Kidney glomerular epithelial cell (primary cell): ENCODE measurements around the gene TRERF1.
"Not testable (repeated sequence)": the region's sequence is repeated elsewhere in the genome, so short reads cannot be mapped to it uniquely, and the experiment has no call there.

Experiments used
- DNase-seq: peaks from one replicate; lab custom pipeline; 2025; lab: John Stamatoyannopoulos, UW

The TRERF1 gene

DNA sequence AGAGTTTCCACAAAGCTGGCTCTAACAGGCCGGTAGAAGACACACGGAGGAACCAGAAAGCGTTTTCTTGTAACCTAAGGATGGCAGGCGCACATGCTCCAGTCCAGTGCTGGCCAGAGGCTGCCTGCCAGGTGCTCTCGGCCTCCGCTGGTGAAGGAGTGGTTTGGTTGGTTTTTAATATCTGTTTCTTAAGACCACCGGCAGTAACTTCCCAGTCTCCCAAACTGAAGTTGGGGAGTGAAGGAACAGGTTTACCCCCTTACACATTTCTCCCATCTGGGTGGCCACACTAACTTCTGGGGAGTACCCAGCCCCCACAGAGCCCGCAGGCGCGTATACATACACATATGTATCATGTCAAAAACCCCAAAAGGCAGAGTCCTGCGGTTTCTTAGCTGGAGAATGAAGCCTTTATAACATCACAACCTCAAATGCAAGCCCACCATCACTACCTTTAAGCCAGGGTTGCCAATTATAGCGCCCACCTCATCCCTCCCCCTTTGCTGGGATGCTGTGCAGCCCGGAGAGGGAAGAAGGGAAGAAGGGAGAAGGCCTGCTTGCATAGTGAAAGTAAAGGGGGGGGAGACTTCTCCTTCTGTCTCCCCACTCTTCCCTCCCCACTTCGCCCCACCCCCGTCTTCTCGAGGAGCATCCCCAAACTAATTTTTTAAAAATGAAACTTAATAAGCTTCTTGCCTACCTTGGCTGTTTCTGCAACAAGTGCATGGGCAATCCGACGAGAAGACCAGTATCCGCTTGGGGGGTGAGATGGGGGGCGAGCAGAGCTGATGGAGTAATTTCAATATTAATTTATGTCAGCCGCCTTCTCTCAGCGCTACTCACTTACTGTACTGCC, 1.0 kb downstream of the TRERF1 start:
- no peak for DNase-seq

GRCh38 chr6:42449917-42450476, 1.7 kb downstream of the TRERF1 start:
- DNase-seq, result no peak

- no peak for DNase-seq
Observed at GRCh38 chr6:42448927-42449659, 2.6 kb downstream of the TRERF1 start.

- DNase-seq, result no peak
Observed at GRCh38 chr6:42448391-42448790, 3.3 kb downstream of the TRERF1 start.

DNA sequence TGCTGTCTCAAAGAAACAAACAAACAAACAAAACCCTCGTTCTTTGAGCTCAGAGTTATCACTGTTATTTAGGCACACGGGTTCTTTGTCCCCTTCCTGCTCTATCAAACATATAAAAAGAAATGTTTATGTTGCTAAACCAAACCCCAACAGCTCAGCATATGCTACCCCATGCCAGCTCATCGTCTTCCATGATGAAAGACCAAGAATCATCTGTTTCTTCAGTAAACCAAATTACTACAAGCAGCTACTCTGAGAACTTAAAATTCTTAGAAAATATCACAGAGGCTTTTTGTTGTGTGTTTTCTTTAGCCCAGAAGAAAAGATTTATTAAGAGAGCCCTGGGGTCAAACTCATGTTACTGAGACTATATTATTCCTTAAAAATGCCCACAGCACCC, 4.7 kb downstream of the TRERF1 start:
- DNase-seq, result no peak

GRCh38 chr6:42446370-42446769, 5.4 kb downstream of the TRERF1 start:
- DNase-seq, result no peak

DNA sequence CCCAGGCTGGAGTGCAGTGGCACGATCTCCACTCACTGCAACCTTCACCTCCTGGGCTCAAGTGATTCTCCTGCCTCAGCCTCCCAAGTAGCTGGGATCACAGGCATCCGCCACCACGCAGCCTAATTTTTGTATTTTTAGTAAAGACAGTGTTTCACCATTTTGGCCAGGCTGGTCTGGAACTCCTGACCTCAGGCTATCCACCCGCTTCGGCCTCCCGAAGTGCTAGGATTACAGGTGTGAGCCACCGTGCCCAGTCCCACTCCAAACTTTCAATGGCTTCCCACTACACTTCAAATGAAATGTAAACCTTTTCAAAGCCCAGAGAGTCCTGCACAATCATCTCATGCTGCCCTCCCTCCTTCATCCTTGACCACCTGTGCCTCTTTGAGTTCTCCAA, 5.8 kb downstream of the TRERF1 start:
- not testable (repeated sequence) for DNase-seq

DNA sequence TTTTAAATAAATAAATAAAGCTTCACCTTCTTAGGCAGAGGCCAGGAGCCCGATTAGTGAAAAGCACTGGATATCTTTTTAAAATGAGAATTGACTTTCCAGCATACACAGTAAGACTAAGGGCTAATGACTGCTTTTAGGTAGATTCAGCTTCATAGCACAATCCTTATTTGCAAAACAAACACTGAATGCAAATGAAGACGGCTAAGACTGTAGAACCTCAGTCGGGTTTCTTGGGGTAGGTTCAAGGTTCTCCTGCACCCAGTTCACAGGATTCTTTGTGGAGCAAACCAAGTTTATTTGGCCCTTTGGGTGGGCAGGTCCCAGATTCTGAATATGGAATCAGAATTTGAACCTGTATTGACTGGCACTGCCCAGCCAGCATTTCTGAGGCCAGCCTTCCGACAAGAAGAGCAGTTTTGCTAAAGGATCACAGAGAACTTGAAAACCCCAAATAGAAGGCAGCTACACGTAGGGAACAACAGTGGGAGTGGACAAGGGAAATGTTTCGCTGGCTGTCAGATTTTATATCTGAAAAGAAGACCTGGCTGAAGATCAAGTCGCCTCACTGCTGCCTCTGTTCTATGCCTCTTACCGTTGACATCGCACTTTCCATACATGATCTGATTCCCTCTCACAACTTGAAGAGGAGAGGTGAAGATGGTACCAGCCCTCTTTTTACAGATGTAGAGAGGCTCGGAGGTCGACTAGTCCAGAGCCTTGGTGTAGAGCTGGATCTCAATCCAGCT, 8.2 kb downstream of the TRERF1 start:
- DNase-seq, result no peak

- DNase-seq, result no peak
Observed at GRCh38 chr6:42441697-42442081, 10.0 kb downstream of the TRERF1 start.

- no peak for DNase-seq
Observed at GRCh38 chr6:42440778-42441696, 10.7 kb downstream of the TRERF1 start.

DNA sequence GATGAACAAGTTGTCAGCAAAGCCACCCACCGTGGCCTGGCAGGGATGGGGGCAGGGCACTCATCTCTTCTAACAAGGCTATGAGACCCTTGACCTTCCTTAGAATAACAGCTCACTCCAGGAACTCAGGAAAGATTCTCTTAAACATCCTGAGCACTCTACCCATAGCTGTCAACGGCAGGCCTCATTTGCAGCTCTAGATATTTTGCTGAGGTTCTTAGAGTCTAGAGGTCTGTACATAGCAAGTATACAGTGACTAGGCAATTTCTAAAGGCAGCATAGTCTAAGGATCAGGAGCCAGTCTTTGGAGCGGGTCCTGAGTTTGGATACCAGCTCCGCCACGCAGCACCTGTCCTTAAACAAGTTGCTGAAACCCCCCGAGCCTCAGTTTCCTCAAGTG, 11.7 kb downstream of the TRERF1 start:
- DNase-seq, result no peak

- DNase-seq, result no peak
Observed at GRCh38 chr6:42436825-42437224, 14.9 kb downstream of the TRERF1 start.

DNA sequence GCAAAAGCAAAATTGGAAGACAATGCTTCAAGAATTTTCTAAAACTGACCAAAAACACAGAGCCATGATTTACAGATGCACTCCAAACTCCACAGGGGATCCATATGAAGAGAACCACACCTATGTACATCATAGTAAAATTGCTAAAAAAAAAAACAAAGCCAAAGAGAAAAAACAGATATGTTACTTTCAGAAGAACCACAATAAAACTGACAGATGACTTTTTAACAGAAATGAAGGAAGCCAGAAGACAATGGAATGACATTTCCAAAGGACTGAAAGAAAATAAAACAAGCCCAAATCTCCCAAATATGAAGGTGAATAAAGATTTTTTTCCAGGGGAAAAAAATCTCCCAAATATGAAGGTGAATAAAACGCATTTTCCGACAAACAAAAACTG, 17.5 kb downstream of the TRERF1 start:
- DNase-seq, result no peak

DNA sequence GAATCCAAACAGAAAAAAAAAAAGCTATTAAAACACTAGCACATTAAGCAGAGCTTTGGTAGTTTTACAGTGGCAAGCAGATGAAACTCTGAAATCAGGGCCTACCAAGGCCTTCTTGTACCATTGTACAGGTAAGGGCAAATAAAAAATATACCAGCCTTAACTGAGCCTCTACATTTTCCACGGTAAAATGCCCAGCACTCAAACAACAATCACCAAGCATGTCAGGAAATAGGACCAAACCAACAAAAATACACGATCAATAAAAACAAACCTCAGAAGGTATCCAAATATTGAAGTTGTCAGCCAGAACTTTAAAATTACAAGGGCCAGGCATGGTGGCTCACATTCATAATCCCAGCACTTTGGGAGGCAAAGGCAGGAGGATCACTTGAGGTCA, 18.3 kb downstream of the TRERF1 start:
- no peak for DNase-seq

- DNase-seq, result no peak
Observed at GRCh38 chr6:42431877-42432276, 19.8 kb downstream of the TRERF1 start.

- no peak for DNase-seq
Observed at GRCh38 chr6:42431356-42431755, 20.4 kb downstream of the TRERF1 start.

DNA sequence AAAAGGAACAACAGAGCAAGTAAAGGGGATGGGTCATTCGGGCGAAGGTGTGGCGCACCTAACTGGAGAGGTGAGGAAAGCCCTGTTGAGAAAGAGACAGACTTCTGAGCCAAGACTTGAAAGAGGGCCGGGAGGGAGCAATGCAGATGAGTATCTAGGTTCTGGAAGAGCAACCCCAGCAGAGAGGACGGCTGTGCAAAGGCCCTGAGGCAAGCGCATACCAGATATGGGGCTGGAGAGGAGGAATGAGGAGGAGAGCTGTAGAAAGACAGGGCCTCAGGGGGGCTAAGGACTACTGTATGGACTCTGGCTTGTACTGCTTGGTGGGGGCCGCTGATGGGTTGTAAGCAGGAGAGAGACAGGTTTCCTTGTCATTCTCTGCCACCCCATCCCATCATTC, 21.9 kb downstream of the TRERF1 start:
- DNase-seq, result no peak

GRCh38 chr6:42429042-42429585, 22.6 kb downstream of the TRERF1 start:
- DNase-seq, result no peak

DNA sequence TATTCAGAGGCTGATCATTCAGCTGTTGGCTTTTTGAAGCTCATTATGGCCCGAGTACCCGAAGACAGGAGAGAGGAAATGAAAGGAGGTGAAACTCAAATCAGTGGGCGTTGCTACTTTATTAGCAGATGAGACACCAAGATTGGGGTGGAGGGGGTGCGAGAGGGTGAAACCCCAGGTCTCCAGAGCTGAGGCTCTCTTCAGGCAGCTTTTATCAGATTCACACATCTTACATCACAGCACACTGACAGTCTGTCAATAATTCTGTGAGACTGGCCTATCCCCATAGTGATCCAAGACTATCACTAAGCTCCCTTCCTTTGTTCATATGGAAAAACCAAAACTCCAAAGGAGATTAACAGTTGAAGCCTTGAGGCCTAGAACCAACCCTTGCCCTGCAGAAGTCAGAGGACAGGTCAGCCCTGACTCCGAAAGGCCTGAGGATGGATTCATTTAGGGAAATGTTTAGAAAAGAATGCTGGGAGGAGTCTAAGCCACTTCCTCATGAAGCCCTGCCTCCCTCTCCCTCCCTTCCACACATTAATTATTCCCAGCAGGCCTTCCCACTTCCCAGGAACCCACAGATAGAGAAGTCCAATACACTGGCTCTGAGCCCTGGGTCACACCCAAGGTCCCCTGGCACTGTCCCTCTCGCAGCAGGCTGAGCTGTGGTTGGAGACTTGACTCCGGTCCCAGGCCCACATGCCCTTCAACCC, 23.2 kb downstream of the TRERF1 start:
- no peak for DNase-seq

- no peak for DNase-seq
Observed at GRCh38 chr6:42427871-42428270, 23.9 kb downstream of the TRERF1 start.
